Common myeloid progenitor, CD34-positive (primary cell): Measurements from ENCODE around the gene SYNGR4.

Experiments
- CTCF ChIA-PET: fragments of 350-600 bp; sonication (Branson Sonifier 250); formaldehyde crosslinking; loops from one replicate; lab custom pipeline; 2021; ENCODE audit warnings: antibody characterized with exemption; lab: Charles Lee
- POLR2A ChIA-PET: fragments of 350-600 bp; sonication (Branson Sonifier 250); formaldehyde crosslinking; loops from one replicate; lab custom pipeline; 2021; ENCODE audit warnings: antibody characterized with exemption; lab: Charles Lee
- DNase-seq, 3 donors: peaks; one replicate each; pipeline versions ENCODE4 v3.0.0 to v3.0.0-alpha.2; 2013
- H3K27ac ChIP-seq, 2 experiments: 1 replicate in 1 of 2; 2 replicates in 1 of 2; pipeline ENCODE4 v1.7.0; 2013; ENCODE audit warnings: inconsistent platforms in 2 of 2, low read length in 2 of 2, mild to moderate bottlenecking in 2 of 2, low read depth in 1 of 2, moderate library complexity in 1 of 2; ENCODE audit not compliant: severe bottlenecking in 2 of 2, insufficient read depth in 1 of 2, poor library complexity in 1 of 2
- H3K27me3 ChIP-seq, 5 experiments: replicated peaks in 2 of 5; 1 replicate in 3 of 5; 2 replicates in 2 of 5; pipeline versions ENCODE4 v1.6.1 to v1.7.0; 2013; ENCODE audit warnings: low read length in 4 of 5, mild to moderate bottlenecking in 2 of 5, moderate library complexity in 2 of 5, inconsistent platforms in 1 of 5; ENCODE audit not compliant: insufficient read depth in 5 of 5, control insufficient read depth in 4 of 5
- H3K36me3 ChIP-seq, 4 experiments: 1 replicate in 2 of 4; 2 replicates in 2 of 4; pipeline versions ENCODE4 v1.6.1 to v1.7.0; 2013; ENCODE audit warnings: low read length in 3 of 4, control low read depth in 1 of 4, mild to moderate bottlenecking in 1 of 4; ENCODE audit not compliant: control insufficient read depth in 4 of 4, insufficient read depth in 4 of 4
- H3K4me1 ChIP-seq, 4 experiments: 1 replicate in 3 of 4; 2 replicates in 1 of 4; pipeline versions ENCODE4 v1.6.1 to v1.7.1; 2013; ENCODE audit warnings: low read length in 3 of 4, mild to moderate bottlenecking in 3 of 4, control low read depth in 1 of 4, inconsistent platforms in 1 of 4, moderate library complexity in 1 of 4; ENCODE audit not compliant: control insufficient read depth in 4 of 4, insufficient read depth in 4 of 4; ENCODE audit errors: control extremely low read depth in 1 of 4
- H3K4me3 ChIP-seq, 7 experiments: 1 replicate in 4 of 7; 2 replicates in 3 of 7; pipeline versions ENCODE4 v1.5.1 to v1.7.0; 2013; ENCODE audit warnings: mild to moderate bottlenecking in 7 of 7, low read length in 6 of 7, moderate library complexity in 6 of 7, inconsistent platforms in 2 of 7, low read depth in 2 of 7, control low read depth in 1 of 7; ENCODE audit not compliant: insufficient read depth in 4 of 7, control insufficient read depth in 1 of 7; ENCODE audit errors: extremely low read depth in 1 of 7
- H3K9me3 ChIP-seq, 5 experiments: 1 replicate in 4 of 5; 2 replicates in 1 of 5; pipeline versions ENCODE4 v1.6.1 to v1.7.1; 2013; ENCODE audit warnings: low read length in 4 of 5, mild to moderate bottlenecking in 2 of 5, inconsistent platforms in 1 of 5, low read depth in 1 of 5, moderate library complexity in 1 of 5; ENCODE audit not compliant: control insufficient read depth in 4 of 5, insufficient read depth in 2 of 5; ENCODE audit errors: control extremely low read depth in 1 of 5
- WGBS: methylation state at CpG from one replicate; pipeline ENCODE4 v1.1.5; 2013; ENCODE audit not compliant: insufficient coverage; 5-methylcytosine and 5-hydroxymethylcytosine counted together

SYNGR4 gene

GRCh38 chr19:48348737-48349136, 15.4 kb upstream of the SYNGR4 start:
- no peaks in the 10 kb centered on the region for H3K27me3 ChIP-seq
- peaks cover 0 to 2% (median 0%) of the 10 kb centered on the region in 4 experiments for H3K4me1 ChIP-seq
- H3K4me3 ChIP-seq = no peak overlapping the region
- no peaks in the 10 kb centered on the region for H3K9me3 ChIP-seq
- no peak for DNase-seq
- CTCF ChIA-PET = interaction anchor here (0.5 to 1.3 kb wide), 4 partner anchors 14 to 261 kb away, joined by 3 to 4 read pairs (median 3); no protein-coding TSS in a partner anchor
- H3K36me3 ChIP-seq = no peaks in the 10 kb centered on the region
- 90% methylated on average over 6 of the region's 7 CpGs for WGBS
- H3K27ac ChIP-seq = no peak overlapping the region
- POLR2A ChIA-PET = no interaction called here

GRCh38 chr19:48350856-48351255, 13.3 kb upstream of the SYNGR4 start:
- H3K4me3 ChIP-seq = no peak overlapping the region
- 96% methylated on average over 5 of the region's 5 CpGs for WGBS
- ChIA-PET CTCF (interaction anchor here (0.7 to 2.3 kb wide), 7 partner anchors 8 to 258 kb away, joined by 3 to 9 read pairs (median 4); partner anchors contain the start of gene KDELR1), POLR2A (no interaction called here)
- no peak for DNase-seq
- H3K9me3 ChIP-seq = no peaks in the 10 kb centered on the region
- no peaks in the 10 kb centered on the region for H3K27me3 ChIP-seq
- H3K4me1 ChIP-seq = peaks cover 0 to 4% (median 0%) of the 10 kb centered on the region in 4 experiments
- H3K36me3 ChIP-seq = no peaks in the 10 kb centered on the region
- H3K27ac ChIP-seq = no peak overlapping the region

- no peaks in the 10 kb centered on the region for H3K27me3 ChIP-seq
- ChIA-PET CTCF (interaction anchor here (0.7 to 2.3 kb wide), 7 partner anchors 9 to 258 kb away, joined by 3 to 9 read pairs (median 4); no protein-coding TSS in a partner anchor), POLR2A (no interaction called here)
- H3K9me3 ChIP-seq = no peaks in the 10 kb centered on the region
- H3K4me3 ChIP-seq = no peak overlapping the region
- peaks cover 0 to 4% (median 0%) of the 10 kb centered on the region in 4 experiments for H3K4me1 ChIP-seq
- DNase-seq = peak; percentile 68 to 84 (median 81)
- WGBS = 39% methylated on average over 8 of the region's 8 CpGs
- H3K27ac ChIP-seq = no peak overlapping the region
- H3K36me3 ChIP-seq = no peaks in the 10 kb centered on the region
These were observed 12.8 kb upstream of the SYNGR4 start for GRCh38 chr19:48351341-48351752.

- H3K4me1 ChIP-seq = peaks cover 0 to 4% (median 0%) of the 10 kb centered on the region in 4 experiments
- no peaks in the 10 kb centered on the region for H3K36me3 ChIP-seq
- peak in 1 of 3 donors; percentile 17 for DNase-seq
- POLR2A ChIA-PET = interaction anchor here (0.6 kb wide), 1 partner anchor 20 kb away, joined by 3 read pairs; no protein-coding TSS in a partner anchor
- CTCF ChIA-PET = interaction anchor here (1.1 kb wide), 1 partner anchor 9 kb away, joined by 5 read pairs; no protein-coding TSS in a partner anchor
- no peaks in the 10 kb centered on the region for H3K27me3 ChIP-seq
- no peak overlapping the region for H3K4me3 ChIP-seq
- H3K27ac ChIP-seq = no peak overlapping the region
- 91% methylated on average over 4 of the region's 5 CpGs for WGBS
- no peaks in the 10 kb centered on the region for H3K9me3 ChIP-seq
These were observed 10.5 kb upstream of the SYNGR4 start for GRCh38 chr19:48353677-48354076.

GRCh38 chr19:48354332-48354992, 9.7 kb upstream of the SYNGR4 start:
- H3K36me3 ChIP-seq = no peaks in the 10 kb centered on the region
- WGBS = 95% methylated on average over 10 of the region's 15 CpGs
- H3K9me3 ChIP-seq = no peaks in the 10 kb centered on the region
- no peak overlapping the region for H3K4me3 ChIP-seq
- no peak overlapping the region for H3K27ac ChIP-seq
- POLR2A ChIA-PET = no interaction called here
- CTCF ChIA-PET = interaction anchor here (1.0 to 1.4 kb wide), 3 partner anchors 8 to 225 kb away, joined by 3 to 5 read pairs (median 3); no protein-coding TSS in a partner anchor
- DNase-seq = no peak
- peaks cover 0 to 4% (median 0%) of the 10 kb centered on the region in 4 experiments for H3K4me1 ChIP-seq
- H3K27me3 ChIP-seq = no peaks in the 10 kb centered on the region

DNA sequence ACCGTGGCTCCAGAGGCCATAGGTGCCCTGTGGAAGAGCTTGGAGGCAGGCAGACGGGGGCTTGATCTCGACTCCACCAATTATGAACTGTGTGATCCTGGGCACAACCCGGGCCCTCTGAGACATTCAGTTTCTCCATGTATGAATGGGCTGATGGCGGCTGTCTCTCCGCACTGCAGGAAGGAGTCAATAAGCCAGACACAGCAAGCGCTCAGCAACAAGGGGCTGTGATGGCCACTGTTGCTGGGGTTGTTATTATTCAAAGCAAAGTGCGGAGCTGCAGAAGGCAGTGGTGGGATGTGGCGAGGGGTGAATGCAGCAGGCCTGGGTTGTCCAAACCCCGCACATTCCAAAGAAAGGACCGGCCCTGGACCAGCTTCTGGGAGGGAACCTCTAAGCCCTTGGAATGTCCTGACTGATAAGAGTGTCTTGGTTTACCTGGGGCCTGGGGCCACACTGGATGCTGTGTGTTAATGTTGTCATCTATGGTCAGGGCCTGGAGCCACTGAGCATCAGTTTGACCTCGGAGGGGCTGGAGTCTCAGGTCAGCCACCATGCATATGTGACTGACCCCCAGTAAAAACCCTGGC, 8.7 kb upstream of the SYNGR4 start:
- Histone ChIP-seq H3K4me3 (no peak overlapping the region), H3K4me1 (peaks cover 0 to 4% (median 0%) of the 10 kb centered on the region in 4 experiments), H3K27me3 (no peaks in the 10 kb centered on the region), H3K36me3 (no peaks in the 10 kb centered on the region), H3K9me3 (no peaks in the 10 kb centered on the region), H3K27ac (no peak overlapping the region)
- WGBS = 95% methylated on average over 11 of the region's 12 CpGs
- DNase-seq = no peak
- ChIA-PET POLR2A (no interaction called here), CTCF (interaction anchor here (0.8 to 1.4 kb wide), 3 partner anchors 13 to 229 kb away, joined by 3 read pairs; no protein-coding TSS in a partner anchor)

- no peak for DNase-seq
- H3K4me3 ChIP-seq = no peak overlapping the region
- H3K27ac ChIP-seq = no peak overlapping the region
- H3K27me3 ChIP-seq = no peaks in the 10 kb centered on the region
- no peaks in the 10 kb centered on the region for H3K9me3 ChIP-seq
- H3K4me1 ChIP-seq = peaks cover 0 to 9% (median 6%) of the 10 kb centered on the region in 4 experiments
- ChIA-PET CTCF (interaction anchor here (1.8 kb wide), 1 partner anchor 14 kb away, joined by 4 read pairs; no protein-coding TSS in a partner anchor), POLR2A (no interaction called here)
- 100% methylated on average over 4 of the region's 5 CpGs for WGBS
- H3K36me3 ChIP-seq = no peaks in the 10 kb centered on the region
These were observed 5.0 kb upstream of the SYNGR4 start for GRCh38 chr19:48359123-48359522.
